HCT116 (cell line): ENCODE measurements around the gene THAP3. TPM values are rescaled to one million over a fixed set of nuclear protein-coding genes. Genes with fewer than 3 reads are reported as not detected.

Experiments
- CTCF ChIP-seq, 3 experiments: fragments of 200-600 bp in 1 of 3; sonication (generic) in 1 of 3; IDR thresholded peaks in 2 of 3; conservative IDR thresholded peaks in 1 of 3; 2 replicates each; pipeline ENCODE4 v1.5.1; 2012 to 2017; ENCODE audit warnings: low read depth in 2 of 3, low read length in 2 of 3, antibody characterized with exemption in 1 of 3, borderline replicate concordance in 1 of 3, control low read depth in 1 of 3, mild to moderate bottlenecking in 1 of 3, mixed read lengths in 1 of 3, mixed run types in 1 of 3, moderate library complexity in 1 of 3; ENCODE audit not compliant: insufficient read depth in 1 of 3
- EGR1 ChIP-seq: IDR thresholded peaks from 2 replicates; pipeline ENCODE4 v1.6.1; 2012; ENCODE audit warnings: low read depth
- EZH2 ChIP-seq: fragments of 200-600 bp; sonication (generic); IDR thresholded peaks from 2 replicates; pipeline ENCODE4 v1.6.1; 2017; ENCODE audit warnings: antibody characterized with exemption, mixed run types
- EZH2phosphoT487 ChIP-seq: fragments of 200-600 bp; IDR thresholded peaks from 2 replicates; pipeline ENCODE4 v1.6.1; 2018; ENCODE audit warnings: antibody characterized with exemption, borderline replicate concordance
- MAX ChIP-seq: IDR thresholded peaks from 2 replicates; pipeline ENCODE4 v1.6.1; 2012
- POLR2AphosphoS5 ChIP-seq: IDR thresholded peaks from 2 replicates; pipeline ENCODE4 v1.6.1; 2011; ENCODE audit warnings: mild to moderate bottlenecking, low read depth, low read length, moderate library complexity
- RAD21 ChIP-seq: IDR thresholded peaks from 2 replicates; pipeline ENCODE4 v1.6.1; 2012; ENCODE audit warnings: low read depth, mild to moderate bottlenecking
- REST ChIP-seq: IDR thresholded peaks from 2 replicates; pipeline ENCODE4 v1.6.1; 2012; ENCODE audit warnings: low read depth
- ZNF274 ChIP-seq: fragments of 200-500 bp; sonication (Bioruptor generic); IDR thresholded peaks from 2 replicates; pipeline ENCODE4 v1.6.1; 2014; ENCODE audit warnings: mild to moderate bottlenecking, low read depth, low read length, inconsistent platforms
- total RNA-seq: library from RNA; stranded (reverse); gene quantifications from one replicate; pipeline ENCODE4 v1.2.1, GENCODE V29; 2021; ENCODE audit not compliant: unreplicated experiment

The THAP3 gene
- total RNA-seq, 1 experiment from 2014 or later = 23.1 TPM

GRCh38 chr1:6619045-6619444 lies 5.6 kb upstream of the THAP3 start (continued):
- TF ChIP-seq REST (no peak), RAD21 (no peak), EZH2phosphoT487 (no peak), EZH2 (no peak), CTCF (IDR thresholded peaks at IDR 0.05 in 2 of 3, conservative IDR thresholded peaks at IDR 0.05 in 1 of 3; ENCODE audit: borderline replicate concordance in 1 of 3, insufficient read depth in 1 of 3, low read depth in 2 of 3, low read length in 2 of 3) (no peak), POLR2AphosphoS5 (no peak), MAX (no peak), EGR1 (no peak), ZNF274 (no peak)
